ENCODE results near the gene IL17D. TPM values are rescaled to one million over a fixed set of nuclear protein-coding genes. Genes with fewer than 3 reads are reported as not detected.

The IL17D gene
- total RNA-seq, 1 experiment from 2014 or later = 1.2 TPM

- WGBS (ENCODE audit: extremely low coverage, insufficient read length, low lambda C conversion rate) = no CpG with 5 or more reads among the region's 6 CpGs
Observed at GRCh38 chr13:20738616-20739015, 35.1 kb downstream of the IL17D start.

More at GRCh38 chr13:20738616-20739015, 35.1 kb downstream of the IL17D start:
- DNase-seq = no peak
- Histone ChIP-seq H3K14ac (ENCODE audit: insufficient read depth, low read length) (no peak overlapping the region), H2BK12ac (ENCODE audit: insufficient read length, low read depth, low read length) (no peak overlapping the region), H2AK5ac (ENCODE audit: insufficient read length, low read length) (no peak overlapping the region), H3K27me3 (ENCODE audit: insufficient read depth, low read length) (no peaks in the 10 kb centered on the region; the same call in 1 of the 2 replicates), H2BK20ac (ENCODE audit: low read depth, low read length, poor library complexity, severe bottlenecking) (no peak overlapping the region), H3K79me2 (ENCODE audit: insufficient read depth, low read length) (no peaks in the 10 kb centered on the region), H3K79me1 (ENCODE audit: insufficient read depth, low read depth, low read length, poor library complexity, severe bottlenecking) (no peaks in the 10 kb centered on the region), H2BK15ac (ENCODE audit: low read depth, low read length) (no peak overlapping the region), H3K4me2 (ENCODE audit: insufficient read depth, insufficient read length, low read length) (no peak overlapping the region), H3K18ac (ENCODE audit: insufficient read length, low read depth, low read length) (no peak overlapping the region), H4K5ac (ENCODE audit: insufficient read length, low read depth, low read length) (no peak overlapping the region), H3K56ac (ENCODE audit: insufficient read length, low read depth, low read length) (no peak overlapping the region), H3K9ac (ENCODE audit: extremely low read depth, insufficient read length, low read length) (no peak overlapping the region), H4K91ac (ENCODE audit: insufficient read length, low read depth, low read length) (no peak overlapping the region), H3K23ac (ENCODE audit: insufficient read length, low read depth, low read length) (no peak overlapping the region), H3K23me2 (ENCODE audit: insufficient read length, low read depth, low read length, poor library complexity, severe bottlenecking) (no peaks in the 10 kb centered on the region), H3T11ph (ENCODE audit: low read length) (no peak overlapping the region), H2AFZ (ENCODE audit: low read length) (no peak overlapping the region), H2BK120ac (ENCODE audit: low read depth, low read length, poor library complexity, severe bottlenecking) (no peak overlapping the region), H4K20me1 (ENCODE audit: control insufficient read depth, insufficient read depth, insufficient read length) (no peaks in the 10 kb centered on the region), H3K4me1 (ENCODE audit: insufficient read depth, low read length) (no peaks in the 10 kb centered on the region), H4K8ac (replicated peaks; ENCODE audit: insufficient read length, low read depth, low read length) (no peak overlapping the region), H2BK5ac (ENCODE audit: insufficient read length, low read length) (no peak overlapping the region), H3K4ac (ENCODE audit: low read depth, low read length) (no peak overlapping the region), H3K27ac (ENCODE audit: insufficient read length, low read depth, low read length) (no peak overlapping the region), H3K9me3 (ENCODE audit: control insufficient read depth, low read depth, low read length) (no peaks in the 10 kb centered on the region)
- Mint-ChIP-seq H3K27me3 (ENCODE audit: low read depth) (no peaks in the 10 kb centered on the region; the same call in 1 of the 2 replicates), H3K36me3 (ENCODE audit: insufficient read depth in 1 of 3, low read depth in 3 of 3) (peaks cover 0 to 9% (median 0%) of the 10 kb centered on the region in 3 experiments; a peak in 3 of 7 replicates), H3K4me3 (no peak overlapping the region), H3K27ac (no peak overlapping the region), H3K9me3 (no peaks in the 10 kb centered on the region; a peak in 1 of 5 replicates), H3K4me1 (no peaks in the 10 kb centered on the region)
- TF ChIP-seq CTCF (conservative IDR thresholded peaks at IDR 0.05) = no peak

All from H9 (cell line).